ENCODE results near the gene NECTIN1. TPM values are rescaled to one million over a fixed set of nuclear protein-coding genes. Genes with fewer than 3 reads are reported as not detected.

The NECTIN1 gene
- total and polyA plus RNA-seq, 2 experiments from 2014 or later: 1.0 to 5.2 TPM

- Histone ChIP-seq H3K4me2 (ENCODE audit: unreplicated experiment) (no peak overlapping the region), H3K9ac (no peak overlapping the region), H2AFZ (no peak overlapping the region), H3K36me3 (ENCODE audit: low read depth) (no peaks in the 10 kb centered on the region), H3K4me1 (ENCODE audit: insufficient read depth) (peaks cover 20% of the 10 kb centered on the region), H4K20me1 (ENCODE audit: insufficient read depth) (no peaks in the 10 kb centered on the region), H3K27me3 (replicated peaks; ENCODE audit: insufficient read depth) (no peaks in the 10 kb centered on the region; the same call in 1 of the 2 replicates), H3K27ac (no peak overlapping the region), H3F3A (ENCODE audit: insufficient read depth) (0 out of 2 replicates have a peak, but pooled peaks cover 4% of the 10 kb centered on the region), H3K9me2 (ENCODE audit: insufficient read depth) (no peaks in the 10 kb centered on the region), H3K79me2 (ENCODE audit: insufficient read depth) (no peaks in the 10 kb centered on the region), H3K9me3 (ENCODE audit: low read depth) (no peaks in the 10 kb centered on the region), H3K4me3 (no peak overlapping the region)
- no peak for DNase-seq
- in situ Hi-C loops (cut with MboI): no loop called here
- WGBS, 2 experiments (ENCODE audit: low coverage in 1 of 2, low lambda C conversion rate in 2 of 2, missing lambda C conversion rate in 2 of 2): 39 to 48% methylated on average over 5 of the region's 5 CpGs
- TF ChIP-seq EZH2phosphoT487 (IDR thresholded peaks at IDR 0.05; ENCODE audit: insufficient read depth, low read depth): no peak
- TF ChIP-seq EZH2 (IDR thresholded peaks at IDR 0.05; ENCODE audit: insufficient read depth, poor library complexity, severe bottlenecking): no peak
Observed at GRCh38 chr11:119757378-119757777, 28.4 kb upstream of the NECTIN1 start.

- Histone ChIP-seq H3K27me3 (replicated peaks; ENCODE audit: insufficient read depth) (no peaks in the 10 kb centered on the region; the same call in 1 of the 2 replicates), H3K79me2 (ENCODE audit: insufficient read depth) (no peaks in the 10 kb centered on the region), H3F3A (ENCODE audit: insufficient read depth) (0 out of 2 replicates have a peak, but pooled peaks cover 4% of the 10 kb centered on the region), H3K27ac (no peak overlapping the region), H3K36me3 (ENCODE audit: low read depth) (no peaks in the 10 kb centered on the region), H3K4me1 (ENCODE audit: insufficient read depth) (peaks cover 20% of the 10 kb centered on the region), H3K9me2 (ENCODE audit: insufficient read depth) (no peaks in the 10 kb centered on the region), H3K9ac (no peak overlapping the region), H3K9me3 (ENCODE audit: low read depth) (no peaks in the 10 kb centered on the region), H2AFZ (no peak overlapping the region), H4K20me1 (ENCODE audit: insufficient read depth) (no peaks in the 10 kb centered on the region), H3K4me3 (no peak overlapping the region), H3K4me2 (ENCODE audit: unreplicated experiment) (no peak overlapping the region)
- WGBS, 2 experiments (ENCODE audit: low coverage in 1 of 2, low lambda C conversion rate in 2 of 2, missing lambda C conversion rate in 2 of 2): 63 to 64% methylated on average over 5 of the region's 5 CpGs
- no peak for DNase-seq
- TF ChIP-seq EZH2 (IDR thresholded peaks at IDR 0.05; ENCODE audit: insufficient read depth, poor library complexity, severe bottlenecking): no peak
- no peak for TF ChIP-seq EZH2phosphoT487 (IDR thresholded peaks at IDR 0.05; ENCODE audit: insufficient read depth, low read depth)
- in situ Hi-C loops (cut with MboI): no loop called here
Observed at GRCh38 chr11:119756169-119756865, 27.3 kb upstream of the NECTIN1 start.

- TF ChIP-seq EZH2phosphoT487 (IDR thresholded peaks at IDR 0.05; ENCODE audit: insufficient read depth, low read depth) (no peak), EZH2 (IDR thresholded peaks at IDR 0.05; ENCODE audit: insufficient read depth, poor library complexity, severe bottlenecking) (no peak)
- Histone ChIP-seq H3K9me3 (ENCODE audit: low read depth) (no peaks in the 10 kb centered on the region), H3K27me3 (replicated peaks; ENCODE audit: insufficient read depth) (no peaks in the 10 kb centered on the region; the same call in 1 of the 2 replicates), H3K79me2 (ENCODE audit: insufficient read depth) (no peaks in the 10 kb centered on the region), H4K20me1 (ENCODE audit: insufficient read depth) (no peaks in the 10 kb centered on the region), H3K27ac (no peak overlapping the region), H3K9me2 (ENCODE audit: insufficient read depth) (no peaks in the 10 kb centered on the region), H3K9ac (no peak overlapping the region), H3K4me3 (no peak overlapping the region), H3F3A (ENCODE audit: insufficient read depth) (0 out of 2 replicates have a peak, but pooled peaks cover 4% of the 10 kb centered on the region), H3K4me1 (ENCODE audit: insufficient read depth) (peaks cover 20% of the 10 kb centered on the region), H3K4me2 (ENCODE audit: unreplicated experiment) (no peak overlapping the region), H3K36me3 (ENCODE audit: low read depth) (no peaks in the 10 kb centered on the region), H2AFZ (no peak overlapping the region)
- 71 to 76% methylated on average over 9 of the region's 9 CpGs for WGBS, 2 experiments (ENCODE audit: low coverage in 1 of 2, low lambda C conversion rate in 2 of 2, missing lambda C conversion rate in 2 of 2)
- DNase-seq: no peak
- in situ Hi-C loops (cut with MboI): no loop called here
Observed at GRCh38 chr11:119755356-119756071, 26.5 kb upstream of the NECTIN1 start.

GRCh38 chr11:119754656-119755355, 25.8 kb upstream of the NECTIN1 start:
- peaks cover 20% of the 10 kb centered on the region for H3K4me1 ChIP-seq (ENCODE audit: insufficient read depth)
- in situ Hi-C loops (cut with MboI): no loop called here
- H3K9me3 ChIP-seq (ENCODE audit: low read depth): no peaks in the 10 kb centered on the region
- no peak for DNase-seq
- H3F3A ChIP-seq (ENCODE audit: insufficient read depth): 0 out of 2 replicates have a peak, but pooled peaks cover 4% of the 10 kb centered on the region
- H3K4me3 ChIP-seq: no peak overlapping the region
- H3K36me3 ChIP-seq (ENCODE audit: low read depth): no peaks in the 10 kb centered on the region
- H3K27ac ChIP-seq: no peak overlapping the region
- H4K20me1 ChIP-seq (ENCODE audit: insufficient read depth): no peaks in the 10 kb centered on the region
- peaks cover 4% of the 10 kb centered on the region; the same call in 1 of the 2 replicates for H3K27me3 ChIP-seq (replicated peaks; ENCODE audit: insufficient read depth)
- no peak overlapping the region for H3K4me2 ChIP-seq (ENCODE audit: unreplicated experiment)
- no peaks in the 10 kb centered on the region for H3K79me2 ChIP-seq (ENCODE audit: insufficient read depth)
- H2AFZ ChIP-seq: no peak overlapping the region
- no peak overlapping the region for H3K9ac ChIP-seq
- TF ChIP-seq EZH2phosphoT487 (IDR thresholded peaks at IDR 0.05; ENCODE audit: insufficient read depth, low read depth): no peak
- no peak for TF ChIP-seq EZH2 (IDR thresholded peaks at IDR 0.05; ENCODE audit: insufficient read depth, poor library complexity, severe bottlenecking)
- no peaks in the 10 kb centered on the region for H3K9me2 ChIP-seq (ENCODE audit: insufficient read depth)
- 76 to 79% methylated on average over 18 of the region's 18 CpGs for WGBS, 2 experiments (ENCODE audit: low coverage in 1 of 2, low lambda C conversion rate in 2 of 2, missing lambda C conversion rate in 2 of 2)
